A549 (cell line): Measurements from ENCODE around the gene SLCO6A1.

ENCODE experiments used
- CBX2 ChIP-seq: fragments of 200-600 bp; sonication (generic); IDR thresholded peaks from 2 replicates; pipeline ENCODE4 v1.6.1; 2016; ENCODE audit warnings: low read depth, mild to moderate bottlenecking, borderline replicate concordance
- CTCF ChIP-seq: fragments of >200 bp; sonication (Bioruptor Twin); formaldehyde crosslinking; IDR thresholded peaks from 3 replicates; pipeline ENCODE4 v1.5.1; 2016
- JUN ChIP-seq, 2 experiments: fragments of >200 bp; sonication (Bioruptor Twin); formaldehyde crosslinking; IDR thresholded peaks; 2 replicates in 1 of 2; 3 replicates in 1 of 2; pipeline ENCODE4 v1.6.1; 2016 to 2017
- MAFK ChIP-seq: fragments of 450-650 bp; IDR thresholded peaks from 2 replicates; pipeline ENCODE4 v1.6.1; 2014; ENCODE audit not compliant: partially characterized antibody
- NR3C1 ChIP-seq: fragments of >200 bp; sonication (Bioruptor Twin); formaldehyde crosslinking; IDR thresholded peaks from 3 replicates; pipeline ENCODE4 v1.6.1; 2017
- POLR2A ChIP-seq: IDR thresholded peaks from 2 replicates; pipeline ENCODE4 v1.6.1; 2012; ENCODE audit warnings: mild to moderate bottlenecking, low read length
- RAD21 ChIP-seq, 2 experiments: fragments of >200 bp in 1 of 2; sonication (Bioruptor Twin) in 1 of 2; formaldehyde crosslinking in 1 of 2; IDR thresholded peaks in 1 of 2; conservative IDR thresholded peaks in 1 of 2; 2 replicates in 1 of 2; 3 replicates in 1 of 2; pipeline ENCODE4 v1.6.1; 2012 to 2018; ENCODE audit warnings: inconsistent platforms in 1 of 2
- RCOR1 ChIP-seq: fragments of 150-350 bp; IDR thresholded peaks from 2 replicates; pipeline ENCODE4 v1.6.1; 2014; ENCODE audit warnings: antibody characterized with exemption, low read length, low read depth

GRCh38 chr5:102453716-102454115 is 45.1 kb downstream of the SLCO6A1 start:
- TF ChIP-seq RCOR1 (no peak), CTCF (no peak), JUN (IDR thresholded peaks at IDR 0.05) (no peak), NR3C1 (no peak), MAFK (no peak), CBX2 (no peak), POLR2A (no peak), RAD21 (conservative IDR thresholded peaks at IDR 0.05 in 1 of 2, IDR thresholded peaks at IDR 0.05 in 1 of 2) (no peak)
